Ectodermal cell (in vitro differentiated cells): Measurements from ENCODE around the gene HNRNPU. TPM values are rescaled to one million over a fixed set of nuclear protein-coding genes. Genes with fewer than 3 reads are reported as not detected.
A peak's percentile ranks its signal among the peaks of the same experiment; 100 is the strongest.

Experiments
- H3K27ac ChIP-seq: 2 replicates; pipeline ENCODE4 v1.7.0; 2013; ENCODE audit warnings: mild to moderate bottlenecking, low read depth, low read length; ENCODE audit not compliant: insufficient read depth, poor library complexity, severe bottlenecking
- H3K27me3 ChIP-seq: 2 replicates; pipeline ENCODE4 v1.7.0; 2013; ENCODE audit warnings: mild to moderate bottlenecking, low read length; ENCODE audit not compliant: insufficient read depth, control insufficient read depth, poor library complexity, severe bottlenecking
- H3K36me3 ChIP-seq: one replicate; pipeline ENCODE4 v1.7.0; 2013; ENCODE audit warnings: low read length; ENCODE audit not compliant: control insufficient read depth, insufficient read depth
- H3K4me1 ChIP-seq: one replicate; pipeline ENCODE4 v1.7.0; 2013; ENCODE audit warnings: low read length; ENCODE audit not compliant: control insufficient read depth, insufficient read depth
- H3K4me3 ChIP-seq: 2 replicates; pipeline ENCODE4 v1.7.0; 2013; ENCODE audit warnings: low read depth, low read length, control low read depth; ENCODE audit not compliant: insufficient read depth
- H3K9me3 ChIP-seq: 2 replicates; pipeline ENCODE4 v1.7.0; 2013; ENCODE audit warnings: mild to moderate bottlenecking, low read length, moderate library complexity; ENCODE audit not compliant: control insufficient read depth
- WGBS, 2 experiments: methylation state at CpG; one replicate each; pipeline ENCODE4 v1.1.7; 2013; ENCODE audit warnings: missing lambda C conversion rate in 2 of 2; 5-methylcytosine and 5-hydroxymethylcytosine counted together
- polyA plus RNA-seq, 4 experiments: library from polyadenylated mRNA; stranded (reverse); fragments of 50-300 nt; gene quantifications; one replicate each; pipeline ENCODE4 v1.2.3, GENCODE V29; 2013

Gene HNRNPU
- 840 TPM for polyA plus RNA-seq (2013, experiment 1 of 4)
- 885 TPM for polyA plus RNA-seq (2013, experiment 2 of 4)
- polyA plus RNA-seq (2013, experiment 3 of 4), result 479 TPM
- polyA plus RNA-seq (2013, experiment 4 of 4), result 525 TPM

DNA sequence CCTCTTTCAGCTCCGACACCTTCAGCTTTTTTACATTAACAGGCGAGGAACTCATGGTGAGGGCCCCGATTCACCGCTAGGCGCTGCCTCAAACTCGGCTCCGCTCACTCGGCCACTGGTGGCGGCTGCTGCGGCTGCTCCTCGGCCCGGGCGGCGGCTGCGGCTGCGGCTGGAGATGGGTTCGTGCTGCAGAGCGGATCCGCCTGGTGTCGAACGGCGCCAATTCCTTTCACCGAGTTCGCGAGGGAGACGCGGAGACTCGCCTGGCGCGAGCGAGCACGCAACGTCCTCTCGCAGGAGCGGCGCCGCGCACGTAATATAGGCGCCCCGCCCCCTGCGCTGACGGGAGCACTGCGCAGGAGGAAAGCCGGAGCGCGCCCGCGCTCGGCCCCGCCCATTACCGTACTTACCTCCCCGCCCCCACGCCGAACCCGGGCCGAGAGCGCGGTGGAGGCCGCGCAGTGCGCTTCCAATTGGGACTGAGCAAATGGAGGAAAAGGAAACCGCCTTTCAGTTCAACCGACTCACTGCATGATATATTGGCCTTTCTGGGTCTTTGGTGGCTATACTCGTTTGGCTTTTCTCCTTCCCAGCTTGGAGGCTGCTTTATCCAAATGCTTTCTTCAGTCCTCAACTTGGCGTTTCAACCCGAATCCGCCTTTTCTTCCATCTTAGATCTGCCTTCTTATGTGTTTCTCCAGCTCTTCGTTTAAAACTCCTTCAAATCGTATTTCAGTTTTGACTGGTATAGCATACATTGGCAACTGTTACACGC is at the start of gene HNRNPU:
Gene HNRNPU, minus strand, starts transcription at position 291 of the 775 bp plus-strand sequence. Its CDS starts 236 bp downstream, at position 55.
- Histone ChIP-seq H3K36me3 (peaks cover 9% of the 10 kb centered on the region), H3K9me3 (no peaks in the 10 kb centered on the region), H3K4me3 (peak within 1 kb of the TSS; percentile 96), H3K4me1 (peaks cover 7% of the 10 kb centered on the region), H3K27ac (peak within 1 kb of the TSS; percentile 98), H3K27me3 (no peaks in the 10 kb centered on the region)
- WGBS, 2 experiments, result 0% methylated on average over 71 of the region's 71 CpGs

DNA sequence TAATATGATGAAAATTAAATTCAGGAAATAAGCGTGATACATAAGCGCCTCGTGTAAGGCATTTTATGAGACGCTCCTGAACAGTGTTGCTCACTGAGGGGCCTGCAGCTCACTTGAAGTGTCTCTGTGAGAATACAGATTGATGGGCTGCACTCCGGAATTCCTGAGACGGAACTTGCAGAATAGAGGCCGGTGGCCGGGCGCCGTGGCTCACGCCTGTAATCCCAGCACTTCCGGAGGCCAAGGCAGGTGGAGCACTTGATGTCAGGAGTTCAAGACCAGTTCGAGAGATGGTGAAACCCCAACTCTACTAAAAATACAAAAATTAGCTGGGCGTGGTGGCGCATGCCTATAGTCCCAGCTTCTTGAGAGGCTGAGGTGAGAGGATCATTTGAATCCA is 49.5 kb upstream of the HNRNPU start:
- 89 to 93% methylated on average over 15 of the region's 15 CpGs for WGBS, 2 experiments
- no peaks in the 10 kb centered on the region for H3K36me3 ChIP-seq
- peaks cover 7% of the 10 kb centered on the region for H3K27me3 ChIP-seq
- no peak overlapping the region for H3K4me3 ChIP-seq
- no peaks in the 10 kb centered on the region for H3K9me3 ChIP-seq
- no peak overlapping the region for H3K27ac ChIP-seq
- no peaks in the 10 kb centered on the region for H3K4me1 ChIP-seq

DNA sequence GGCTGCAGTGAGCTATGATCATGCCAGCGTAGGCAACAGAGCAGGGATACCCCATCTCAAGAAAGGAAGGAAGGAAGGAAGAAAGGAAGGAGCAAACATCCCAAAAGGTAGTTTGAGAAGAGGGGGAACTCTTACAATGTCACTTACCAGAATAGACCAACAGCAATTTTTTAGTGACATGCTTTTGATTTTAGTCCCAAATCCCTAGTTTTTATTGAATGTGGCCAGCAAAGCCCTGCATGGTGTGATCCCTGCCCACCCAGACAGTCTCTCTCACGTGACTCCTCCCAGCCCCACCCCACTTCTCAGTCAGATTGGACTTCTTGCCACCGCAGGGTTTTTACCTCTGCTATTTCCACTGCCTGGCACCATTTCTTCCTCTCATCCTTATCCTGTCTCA is 39.8 kb upstream of the HNRNPU start:
- Histone ChIP-seq H3K4me1 (no peaks in the 10 kb centered on the region), H3K36me3 (no peaks in the 10 kb centered on the region), H3K27ac (no peak overlapping the region), H3K4me3 (no peak overlapping the region), H3K27me3 (no peaks in the 10 kb centered on the region), H3K9me3 (no peaks in the 10 kb centered on the region)
- 84 to 85% methylated on average over 3 of the region's 3 CpGs for WGBS, 2 experiments

- Histone ChIP-seq H3K4me1 (no peaks in the 10 kb centered on the region), H3K4me3 (no peak overlapping the region), H3K9me3 (no peaks in the 10 kb centered on the region), H3K27me3 (no peaks in the 10 kb centered on the region), H3K27ac (no peak overlapping the region), H3K36me3 (no peaks in the 10 kb centered on the region)
- 91% methylated on average over 6 of the region's 6 CpGs for WGBS, 2 experiments
These were observed 37.2 kb upstream of the HNRNPU start for GRCh38 chr1:244901400-244902015.

GRCh38 chr1:244897476-244898254 is 33.3 kb upstream of the HNRNPU start:
- Histone ChIP-seq H3K4me1 (no peaks in the 10 kb centered on the region), H3K4me3 (no peak overlapping the region), H3K9me3 (no peaks in the 10 kb centered on the region), H3K27ac (no peak overlapping the region), H3K36me3 (no peaks in the 10 kb centered on the region), H3K27me3 (no peaks in the 10 kb centered on the region)
- WGBS, 2 experiments, result 86 to 89% methylated on average over 15 of the region's 15 CpGs

- H3K4me1 ChIP-seq, result no peaks in the 10 kb centered on the region
- no peaks in the 10 kb centered on the region for H3K9me3 ChIP-seq
- 88 to 95% methylated on average over 3 of the region's 3 CpGs for WGBS, 2 experiments
- no peaks in the 10 kb centered on the region for H3K36me3 ChIP-seq
- H3K27me3 ChIP-seq, result no peaks in the 10 kb centered on the region
- H3K27ac ChIP-seq, result no peak overlapping the region
- H3K4me3 ChIP-seq, result no peak overlapping the region
These were observed 32.2 kb upstream of the HNRNPU start for GRCh38 chr1:244896550-244896949.

DNA sequence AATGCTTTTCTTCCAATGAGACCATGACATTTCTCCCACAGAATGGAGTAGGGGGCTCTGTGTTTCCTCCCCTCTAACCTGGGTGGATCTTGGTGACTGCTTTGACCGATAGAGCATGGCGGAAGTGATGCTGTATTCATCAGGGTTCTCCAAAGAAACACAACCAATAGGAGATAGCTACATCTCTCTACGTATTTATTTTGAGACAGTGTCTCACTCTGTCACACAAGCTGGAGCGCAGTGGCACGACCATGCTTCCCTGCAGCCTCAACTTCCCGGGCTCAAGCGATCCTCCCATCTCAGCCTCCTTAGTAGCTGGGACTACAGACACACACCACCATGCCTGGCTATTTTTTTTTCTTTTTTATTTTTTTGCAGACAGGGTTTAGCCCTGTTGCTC is 29.5 kb upstream of the HNRNPU start:
- Histone ChIP-seq H3K9me3 (no peaks in the 10 kb centered on the region), H3K4me3 (no peak overlapping the region), H3K4me1 (no peaks in the 10 kb centered on the region), H3K27me3 (no peaks in the 10 kb centered on the region), H3K36me3 (no peaks in the 10 kb centered on the region), H3K27ac (no peak overlapping the region)
- WGBS, 2 experiments, result 92 to 93% methylated on average over 7 of the region's 7 CpGs

- H3K4me1 ChIP-seq, result no peaks in the 10 kb centered on the region
- H3K27ac ChIP-seq, result no peak overlapping the region
- H3K27me3 ChIP-seq, result no peaks in the 10 kb centered on the region
- 96 to 98% methylated on average over 4 of the region's 4 CpGs for WGBS, 2 experiments
- H3K9me3 ChIP-seq, result no peaks in the 10 kb centered on the region
- H3K36me3 ChIP-seq, result no peaks in the 10 kb centered on the region
- H3K4me3 ChIP-seq, result no peak overlapping the region
These were observed 22.9 kb upstream of the HNRNPU start for GRCh38 chr1:244887281-244887680.

- no peak overlapping the region for H3K4me3 ChIP-seq
- WGBS, 2 experiments, result 68 to 71% methylated on average over 11 of the region's 11 CpGs
- no peak overlapping the region for H3K27ac ChIP-seq
- H3K36me3 ChIP-seq, result no peaks in the 10 kb centered on the region
- no peaks in the 10 kb centered on the region for H3K9me3 ChIP-seq
- H3K27me3 ChIP-seq, result no peaks in the 10 kb centered on the region
- H3K4me1 ChIP-seq, result peaks cover 4% of the 10 kb centered on the region
These were observed 17.4 kb upstream of the HNRNPU start for GRCh38 chr1:244881552-244882280.
